ENCODE results near the gene CEACAM18.
"Not testable (repeated sequence)": the region's sequence is repeated elsewhere in the genome, so short reads cannot be mapped to it uniquely, and the experiment has no call there.

CEACAM18 gene

DNA sequence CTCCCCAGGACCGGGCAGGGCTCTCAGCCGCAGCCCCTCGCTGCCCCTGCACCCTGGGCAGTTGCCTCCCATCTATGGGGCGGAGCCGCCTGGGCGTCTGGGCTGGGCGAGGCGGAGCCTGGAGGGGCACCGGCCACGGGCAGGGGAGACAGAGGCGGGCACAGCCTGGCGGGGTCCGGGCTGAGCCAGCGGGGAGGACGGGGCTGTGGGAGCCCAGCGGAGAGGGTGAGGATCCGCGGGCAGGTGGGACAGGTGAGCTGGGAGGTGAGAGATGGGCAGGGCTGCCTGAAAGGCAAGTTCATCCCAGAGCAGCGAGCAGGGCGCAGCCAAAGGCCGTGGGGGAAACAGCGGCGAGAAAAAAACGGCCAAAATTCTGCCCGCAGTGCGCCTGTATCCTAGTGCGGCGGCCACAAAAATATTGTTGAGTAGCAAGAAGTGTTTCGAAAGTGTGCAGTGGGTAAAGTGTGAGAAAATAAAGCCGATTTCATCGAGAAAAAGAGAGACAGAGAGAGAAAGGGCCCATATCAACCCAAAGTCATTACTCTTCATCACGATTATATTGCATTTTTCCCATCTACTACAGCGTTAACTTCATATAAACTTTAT, 14.3 kb upstream of the CEACAM18 start:
- H3K27me3 ChIP-seq (replicated peaks; ENCODE audit: control insufficient read depth, insufficient read depth, low read length), result peaks cover 34% of the 10 kb centered on the region
- DNase-seq (ENCODE audit: low read depth); H3K4me1 ChIP-seq (ENCODE audit: control insufficient read depth, insufficient read depth, low read length); H3K36me3 ChIP-seq (ENCODE audit: control insufficient read depth, insufficient read depth, low read length, severe bottlenecking); H3K9me3 ChIP-seq (ENCODE audit: control insufficient read depth, low read length); H3K4me3 ChIP-seq (ENCODE audit: low read length); H3K9ac ChIP-seq (ENCODE audit: low read length): not testable (repeated sequence)

DNA sequence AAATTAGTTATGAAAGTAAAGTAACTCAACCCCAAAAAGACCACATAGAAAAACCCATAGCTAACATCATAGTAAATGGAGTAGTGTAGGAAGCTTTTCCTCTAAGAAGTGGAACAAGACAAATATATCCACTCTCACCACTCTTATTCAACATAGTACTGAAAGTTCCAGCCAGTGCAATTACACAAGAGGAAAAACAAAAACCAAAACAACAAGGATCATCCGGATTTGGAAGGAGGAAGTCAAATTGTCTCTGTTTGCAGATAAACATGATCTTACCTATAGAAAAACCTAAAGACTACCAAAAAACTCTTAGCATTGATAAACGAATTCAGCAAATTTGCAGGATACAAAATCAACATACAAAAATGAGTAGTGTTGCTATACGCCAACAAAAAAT, 11.6 kb upstream of the CEACAM18 start:
- Histone ChIP-seq H3K27me3 (replicated peaks; ENCODE audit: control insufficient read depth, insufficient read depth, low read length) (peaks cover 35% of the 10 kb centered on the region), H3K4me3 (ENCODE audit: low read length) (no peak overlapping the region), H3K9ac (ENCODE audit: low read length) (no peak overlapping the region), H3K4me1 (ENCODE audit: control insufficient read depth, insufficient read depth, low read length) (no peaks in the 10 kb centered on the region), H3K9me3 (ENCODE audit: control insufficient read depth, low read length) (no peaks in the 10 kb centered on the region), H3K36me3 (ENCODE audit: control insufficient read depth, insufficient read depth, low read length, severe bottlenecking) (no peaks in the 10 kb centered on the region)
- no peak for DNase-seq (ENCODE audit: low read depth)

DNA sequence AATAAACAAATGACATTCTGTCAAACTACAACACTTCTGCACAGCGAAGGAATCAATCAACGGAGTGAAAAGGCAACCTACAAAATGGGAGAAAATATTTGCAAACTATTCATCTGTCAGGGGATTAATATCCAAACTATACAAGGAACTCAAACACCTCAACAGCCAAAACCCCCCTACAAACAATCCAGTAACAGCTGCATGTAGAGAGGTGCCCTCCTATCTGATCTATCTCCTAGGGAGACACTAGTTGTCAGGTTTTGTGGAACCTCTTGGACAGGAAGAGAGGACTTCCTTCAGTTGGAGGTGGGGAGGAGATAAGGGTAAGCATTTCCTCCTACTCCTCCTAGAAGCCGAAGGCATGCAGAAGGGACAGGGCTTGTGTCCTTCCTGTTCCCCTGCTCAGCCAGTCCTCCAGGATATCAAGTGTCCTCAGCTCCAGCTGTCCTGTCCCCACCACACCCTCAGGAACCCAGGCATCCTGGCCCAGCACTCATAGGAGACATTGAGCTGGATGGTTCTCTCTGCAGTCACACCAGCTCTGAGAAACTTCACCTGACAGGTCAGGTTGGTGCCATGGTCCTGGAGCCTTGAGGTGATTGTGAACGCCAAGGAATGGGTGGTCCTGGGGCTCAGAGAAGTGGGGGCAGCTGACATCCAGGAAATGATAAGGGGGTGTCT, 10.3 kb upstream of the CEACAM18 start:
- Histone ChIP-seq H3K36me3 (ENCODE audit: control insufficient read depth, insufficient read depth, low read length, severe bottlenecking) (no peaks in the 10 kb centered on the region), H3K27me3 (replicated peaks; ENCODE audit: control insufficient read depth, insufficient read depth, low read length) (peaks cover 24% of the 10 kb centered on the region), H3K9ac (ENCODE audit: low read length) (no peak overlapping the region), H3K4me1 (ENCODE audit: control insufficient read depth, insufficient read depth, low read length) (no peaks in the 10 kb centered on the region), H3K4me3 (ENCODE audit: low read length) (no peak overlapping the region), H3K9me3 (ENCODE audit: control insufficient read depth, low read length) (no peaks in the 10 kb centered on the region)
- no peak for DNase-seq (ENCODE audit: low read depth)

DNA sequence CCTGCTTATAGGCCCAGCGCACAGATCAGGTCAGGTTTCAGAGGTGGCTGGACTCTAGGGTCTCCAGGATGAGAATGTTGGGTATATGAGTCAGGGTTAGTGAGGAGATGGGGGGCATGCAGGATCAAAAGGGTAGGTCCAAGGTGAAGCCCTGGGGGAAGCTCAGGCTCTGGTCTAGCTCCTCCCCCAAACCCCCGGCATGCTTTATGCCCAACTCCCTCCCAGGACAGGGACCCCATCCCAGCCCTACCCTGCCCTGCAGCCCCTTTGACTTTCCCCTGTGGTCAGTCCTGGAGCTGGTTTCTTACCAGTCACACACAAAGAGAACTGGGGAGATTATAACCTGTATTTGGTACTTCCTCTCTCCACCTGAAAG, 9.8 kb upstream of the CEACAM18 start:
- Histone ChIP-seq H3K9me3 (ENCODE audit: control insufficient read depth, low read length) (no peaks in the 10 kb centered on the region), H3K36me3 (ENCODE audit: control insufficient read depth, insufficient read depth, low read length, severe bottlenecking) (no peaks in the 10 kb centered on the region), H3K27me3 (replicated peaks; ENCODE audit: control insufficient read depth, insufficient read depth, low read length) (peaks cover 23% of the 10 kb centered on the region), H3K4me3 (ENCODE audit: low read length) (no peak overlapping the region), H3K4me1 (ENCODE audit: control insufficient read depth, insufficient read depth, low read length) (no peaks in the 10 kb centered on the region), H3K9ac (ENCODE audit: low read length) (no peak overlapping the region)
- DNase-seq (ENCODE audit: low read depth), result no peak

DNA sequence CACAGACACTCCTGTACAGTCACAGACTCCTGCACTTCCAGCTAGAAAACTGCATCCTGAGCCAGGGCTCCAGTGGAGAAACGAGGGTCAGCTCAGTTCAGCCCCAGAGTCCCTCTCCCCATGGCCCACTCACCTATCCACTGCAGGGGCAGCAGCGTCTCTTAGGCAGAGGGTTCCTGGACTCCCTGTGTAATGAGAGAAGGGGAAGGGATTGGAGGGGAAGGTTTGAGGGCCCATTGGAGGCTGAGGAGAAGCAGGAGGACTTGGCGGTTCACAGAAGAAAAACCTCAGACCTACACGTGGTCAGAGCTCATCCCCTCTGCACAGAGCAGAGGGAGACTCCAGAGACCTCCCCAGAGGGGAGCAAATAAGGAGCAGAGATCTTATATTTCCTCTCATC, 9.2 kb upstream of the CEACAM18 start:
- DNase-seq (ENCODE audit: low read depth), result no peak
- no peak overlapping the region for H3K9ac ChIP-seq (ENCODE audit: low read length)
- peaks cover 23% of the 10 kb centered on the region for H3K27me3 ChIP-seq (replicated peaks; ENCODE audit: control insufficient read depth, insufficient read depth, low read length)
- H3K4me3 ChIP-seq (ENCODE audit: low read length), result no peak overlapping the region
- H3K9me3 ChIP-seq (ENCODE audit: control insufficient read depth, low read length), result no peaks in the 10 kb centered on the region
- no peaks in the 10 kb centered on the region for H3K36me3 ChIP-seq (ENCODE audit: control insufficient read depth, insufficient read depth, low read length, severe bottlenecking)
- H3K4me1 ChIP-seq (ENCODE audit: control insufficient read depth, insufficient read depth, low read length), result no peaks in the 10 kb centered on the region

DNA sequence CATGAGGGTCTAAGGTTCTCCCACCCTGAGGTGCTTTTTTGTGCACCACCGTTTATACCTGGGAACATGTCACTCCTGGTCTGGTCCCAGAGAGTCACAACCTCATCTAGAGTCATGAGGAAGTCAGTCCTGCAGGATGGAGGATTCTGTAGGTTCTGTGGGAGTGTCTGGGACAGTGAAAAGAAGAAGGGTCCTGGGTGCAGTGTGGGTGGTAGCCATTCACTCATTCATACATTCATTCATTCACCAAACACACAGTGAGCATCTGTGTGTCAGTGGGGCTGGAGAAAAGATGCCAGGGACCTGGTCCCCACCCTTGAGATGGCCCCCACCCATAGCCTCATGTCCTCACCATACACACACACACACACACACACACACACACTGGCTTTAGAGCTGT, 8.7 kb upstream of the CEACAM18 start:
- Histone ChIP-seq H3K9me3 (ENCODE audit: control insufficient read depth, low read length) (no peaks in the 10 kb centered on the region), H3K4me1 (ENCODE audit: control insufficient read depth, insufficient read depth, low read length) (no peaks in the 10 kb centered on the region), H3K4me3 (ENCODE audit: low read length) (no peak overlapping the region), H3K27me3 (replicated peaks; ENCODE audit: control insufficient read depth, insufficient read depth, low read length) (peaks cover 28% of the 10 kb centered on the region), H3K36me3 (ENCODE audit: control insufficient read depth, insufficient read depth, low read length, severe bottlenecking) (no peaks in the 10 kb centered on the region), H3K9ac (ENCODE audit: low read length) (no peak overlapping the region)
- no peak for DNase-seq (ENCODE audit: low read depth)

DNA sequence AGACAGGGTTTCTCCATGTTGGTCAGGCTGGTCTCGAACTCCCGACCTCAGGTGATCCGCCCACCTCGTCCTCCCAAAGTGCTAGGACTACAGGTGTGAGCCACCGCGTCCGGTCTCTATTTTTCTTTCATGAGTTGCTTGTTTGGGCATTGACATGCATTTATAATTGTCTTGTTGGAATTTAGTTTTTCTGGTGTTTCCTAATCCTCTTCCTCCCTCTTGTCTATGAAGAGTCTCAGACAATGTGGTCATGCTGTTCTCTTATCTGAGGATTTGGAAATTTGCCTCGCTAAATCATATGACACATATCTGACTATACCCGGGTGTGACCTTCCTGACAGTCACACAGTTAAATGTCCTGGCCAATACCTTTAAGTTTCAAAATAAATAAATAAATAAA, 7.4 kb upstream of the CEACAM18 start:
- H3K27me3 ChIP-seq (replicated peaks; ENCODE audit: control insufficient read depth, insufficient read depth, low read length), result peaks cover 30% of the 10 kb centered on the region
- H3K9ac ChIP-seq (ENCODE audit: low read length), result no peak overlapping the region
- H3K4me1 ChIP-seq (ENCODE audit: control insufficient read depth, insufficient read depth, low read length), result no peaks in the 10 kb centered on the region
- DNase-seq (ENCODE audit: low read depth), result no peak
- H3K4me3 ChIP-seq (ENCODE audit: low read length), result no peak overlapping the region
- no peaks in the 10 kb centered on the region for H3K9me3 ChIP-seq (ENCODE audit: control insufficient read depth, low read length)
- H3K36me3 ChIP-seq (ENCODE audit: control insufficient read depth, insufficient read depth, low read length, severe bottlenecking), result no peaks in the 10 kb centered on the region

DNA sequence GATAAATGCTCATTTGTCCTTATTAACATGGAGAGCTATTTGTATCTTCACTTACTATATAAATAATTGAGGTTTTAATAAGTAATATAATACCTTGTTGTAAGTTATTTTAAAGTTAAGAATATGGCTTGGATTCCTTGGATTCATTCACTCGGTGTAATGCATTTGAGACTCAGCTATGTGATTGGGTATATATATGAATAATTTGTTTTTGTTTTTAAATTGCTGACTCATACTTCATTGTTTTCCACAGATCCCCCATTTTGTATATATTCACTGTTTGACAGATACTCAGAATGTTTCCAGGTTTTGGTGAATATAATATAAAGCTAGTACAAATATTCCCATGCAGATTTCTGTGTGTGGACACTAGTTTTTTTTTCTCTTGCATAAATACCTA, 6.8 kb upstream of the CEACAM18 start:
- DNase-seq (ENCODE audit: low read depth), result no peak
- H3K9ac ChIP-seq (ENCODE audit: low read length), result no peak overlapping the region
- no peaks in the 10 kb centered on the region for H3K4me1 ChIP-seq (ENCODE audit: control insufficient read depth, insufficient read depth, low read length)
- peaks cover 26% of the 10 kb centered on the region for H3K27me3 ChIP-seq (replicated peaks; ENCODE audit: control insufficient read depth, insufficient read depth, low read length)
- no peaks in the 10 kb centered on the region for H3K36me3 ChIP-seq (ENCODE audit: control insufficient read depth, insufficient read depth, low read length, severe bottlenecking)
- no peak overlapping the region for H3K4me3 ChIP-seq (ENCODE audit: low read length)
- H3K9me3 ChIP-seq (ENCODE audit: control insufficient read depth, low read length), result no peaks in the 10 kb centered on the region

DNA sequence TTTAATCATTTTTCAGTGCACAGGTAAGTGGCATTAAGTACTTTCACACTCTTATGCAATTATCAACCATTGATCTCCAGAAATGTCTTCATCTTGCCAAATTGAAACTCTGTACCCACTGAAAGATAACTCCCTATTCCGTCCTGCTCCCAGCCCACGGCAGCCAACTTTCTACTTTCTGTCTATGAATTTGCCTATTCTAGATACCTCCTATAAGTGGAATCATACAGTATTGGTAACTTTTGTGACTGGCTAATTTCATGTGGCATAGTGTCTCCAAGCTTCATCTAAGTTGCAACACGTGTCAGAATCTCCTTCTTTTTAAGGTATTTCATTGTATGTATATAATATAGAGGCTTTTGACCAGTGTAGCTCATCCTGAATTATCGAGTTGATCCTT, 5.7 kb upstream of the CEACAM18 start:
- Histone ChIP-seq H3K36me3 (ENCODE audit: control insufficient read depth, insufficient read depth, low read length, severe bottlenecking) (no peaks in the 10 kb centered on the region), H3K4me3 (ENCODE audit: low read length) (no peak overlapping the region), H3K9ac (ENCODE audit: low read length) (no peak overlapping the region), H3K27me3 (replicated peaks; ENCODE audit: control insufficient read depth, insufficient read depth, low read length) (peaks cover 20% of the 10 kb centered on the region), H3K9me3 (ENCODE audit: control insufficient read depth, low read length) (no peaks in the 10 kb centered on the region), H3K4me1 (ENCODE audit: control insufficient read depth, insufficient read depth, low read length) (no peaks in the 10 kb centered on the region)
- no peak for DNase-seq (ENCODE audit: low read depth)

DNA sequence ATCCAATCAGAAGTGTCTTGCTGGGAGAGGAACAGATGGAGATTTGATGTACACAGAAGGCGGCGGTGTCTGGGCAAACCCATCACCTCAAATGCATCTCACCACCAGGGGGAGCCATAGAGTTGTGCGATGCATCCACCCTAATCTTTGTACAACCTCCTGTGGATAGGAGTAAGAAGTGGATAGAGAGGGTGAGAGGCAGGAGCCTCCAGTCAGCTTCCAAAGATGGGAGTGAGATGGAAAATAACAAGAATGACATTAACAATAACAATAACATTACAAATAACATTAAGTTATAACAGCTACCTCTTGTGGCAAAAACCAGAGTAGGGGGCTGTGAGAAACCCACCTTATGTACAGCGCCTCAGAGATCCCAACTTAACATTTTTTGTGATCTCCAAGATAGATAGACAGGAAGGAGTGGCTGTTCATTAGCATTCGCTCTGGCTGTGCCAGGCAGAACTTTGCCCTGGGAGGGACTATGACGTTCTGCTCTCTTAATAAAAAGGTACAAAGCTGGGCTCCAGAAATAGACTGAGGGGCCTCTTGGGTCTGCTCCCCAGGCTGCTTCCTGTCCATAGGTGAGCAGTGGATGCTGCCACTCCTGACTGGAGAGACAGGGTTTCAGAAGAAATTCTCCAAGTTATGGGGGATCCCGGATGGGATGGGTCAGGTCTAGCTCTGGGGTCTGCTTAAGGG, 5.2 kb upstream of the CEACAM18 start:
- no peak overlapping the region for H3K9ac ChIP-seq (ENCODE audit: low read length)
- no peak overlapping the region for H3K4me3 ChIP-seq (ENCODE audit: low read length)
- H3K36me3 ChIP-seq (ENCODE audit: control insufficient read depth, insufficient read depth, low read length, severe bottlenecking), result no peaks in the 10 kb centered on the region
- H3K4me1 ChIP-seq (ENCODE audit: control insufficient read depth, insufficient read depth, low read length), result no peaks in the 10 kb centered on the region
- H3K27me3 ChIP-seq (replicated peaks; ENCODE audit: control insufficient read depth, insufficient read depth, low read length), result peaks cover 15% of the 10 kb centered on the region
- no peaks in the 10 kb centered on the region for H3K9me3 ChIP-seq (ENCODE audit: control insufficient read depth, low read length)
- peak; percentile 85 for DNase-seq (ENCODE audit: low read depth)

DNA sequence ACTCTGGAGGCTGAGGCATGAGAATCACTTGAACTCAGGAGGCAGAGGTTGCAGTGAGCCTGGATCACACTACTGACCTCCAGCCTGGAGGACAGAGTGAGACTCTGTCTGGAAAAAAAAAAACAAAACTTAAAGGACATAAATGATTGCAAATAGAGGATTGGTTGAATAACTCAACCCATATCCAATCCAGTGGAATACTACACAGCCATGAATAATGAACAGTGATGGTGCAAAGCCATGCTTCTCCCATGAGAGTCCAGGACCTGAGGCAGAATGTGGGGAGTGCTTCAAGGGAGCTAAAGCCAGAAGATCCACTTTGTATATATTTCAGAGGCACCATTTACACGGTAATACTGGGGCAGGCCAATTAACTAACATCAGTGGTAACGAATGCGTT, 2.2 kb upstream of the CEACAM18 start:
- H3K9ac ChIP-seq (ENCODE audit: low read length), result no peak overlapping the region
- DNase-seq (ENCODE audit: low read depth), result no peak

More for the DNA sequence above, 2.2 kb upstream of the CEACAM18 start:
- no peak overlapping the region for H3K4me3 ChIP-seq (ENCODE audit: low read length)
- H3K9me3 ChIP-seq (ENCODE audit: control insufficient read depth, low read length), result no peaks in the 10 kb centered on the region
- H3K4me1 ChIP-seq (ENCODE audit: control insufficient read depth, insufficient read depth, low read length), result no peaks in the 10 kb centered on the region
- peaks cover 14% of the 10 kb centered on the region for H3K27me3 ChIP-seq (replicated peaks; ENCODE audit: control insufficient read depth, insufficient read depth, low read length)
- H3K36me3 ChIP-seq (ENCODE audit: control insufficient read depth, insufficient read depth, low read length, severe bottlenecking), result no peaks in the 10 kb centered on the region

All from adipocyte (in vitro differentiated cells).